Stimulated activated CD4-positive, alpha-beta T cell treated with anti-CD3 and anti-CD28 coated beads, Interleukin-1b, Interleukin-23, amount 100 ng/mL, for 1 hour (primary cell): ENCODE results near the gene GPANK1.

Source experiments
- DNase-seq, 2 donors: peaks; one replicate each; pipeline ENCODE4 v3.0.0-alpha.2; 2020; ENCODE audit warnings: low read depth in 2 of 2

Gene GPANK1

GRCh38 chr6:31619805-31620585 lies 44.8 kb downstream of the GPANK1 start:
- DNase-seq, result peak; percentile 80 to 95

GRCh38 chr6:31617010-31617409 lies 47.8 kb downstream of the GPANK1 start:
- no peak for DNase-seq

- no peak for DNase-seq
Measured at GRCh38 chr6:31615748-31616147, 49.0 kb downstream of the GPANK1 start.

- no peak for DNase-seq
Measured at GRCh38 chr6:31614684-31615578, 49.9 kb downstream of the GPANK1 start, which contains the start of gene AIF1. AIF1 (plus strand) TSS chr6:31615234; CDS start chr6:31615330, 96 bp downstream.

GRCh38 chr6:31614075-31614619 lies 50.6 kb downstream of the GPANK1 start:
- DNase-seq, result no peak
